Measurements from ENCODE around the gene WNT10A. TPM values are rescaled to one million over a fixed set of nuclear protein-coding genes. Genes with fewer than 3 reads are reported as not detected.
"Not testable (repeated sequence)": the region's sequence is repeated elsewhere in the genome, so short reads cannot be mapped to it uniquely, and the experiment has no call there.

The WNT10A gene
- total RNA-seq, 1 donor from 2014 or later: not detected

- intact Hi-C loops (cut with micrococcal nuclease): no loop called here
- no peak for DNase-seq
- no peak overlapping the region for H3K4me3 ChIP-seq
- no peaks in the 10 kb centered on the region for H3K36me3 ChIP-seq
- no peak for TF ChIP-seq CTCF (IDR thresholded peaks at IDR 0.05; ENCODE audit: borderline replicate concordance)
- no peak overlapping the region for H3K27ac ChIP-seq (replicated peaks)
- peaks cover 86% of the 10 kb centered on the region for H3K27me3 ChIP-seq (ENCODE audit: low read depth)
- H3K4me1 ChIP-seq: no peaks in the 10 kb centered on the region
- no peaks in the 10 kb centered on the region for H3K9me3 ChIP-seq (replicated peaks)
These were observed 44.8 kb downstream of the WNT10A start for GRCh38 chr2:218925434-218925833.

- Histone ChIP-seq H3K4me1 (no peaks in the 10 kb centered on the region), H3K36me3 (no peaks in the 10 kb centered on the region), H3K9me3 (replicated peaks) (no peaks in the 10 kb centered on the region), H3K4me3 (no peak overlapping the region), H3K27ac (replicated peaks) (no peak overlapping the region), H3K27me3 (ENCODE audit: low read depth) (peaks cover 66% of the 10 kb centered on the region)
- intact Hi-C loops (cut with micrococcal nuclease): no loop called here
- TF ChIP-seq CTCF (IDR thresholded peaks at IDR 0.05; ENCODE audit: borderline replicate concordance): no peak
- no peak for DNase-seq
These were observed 46.8 kb downstream of the WNT10A start for GRCh38 chr2:218927422-218927821.

- H3K27ac ChIP-seq (replicated peaks): no peak overlapping the region
- H3K9me3 ChIP-seq (replicated peaks): no peaks in the 10 kb centered on the region
- no peak for DNase-seq
- no peaks in the 10 kb centered on the region for H3K36me3 ChIP-seq
- intact Hi-C loops (cut with micrococcal nuclease): no loop called here
- H3K4me3 ChIP-seq: no peak overlapping the region
- no peaks in the 10 kb centered on the region for H3K4me1 ChIP-seq
- no peak for TF ChIP-seq CTCF (IDR thresholded peaks at IDR 0.05; ENCODE audit: borderline replicate concordance)
- H3K27me3 ChIP-seq (ENCODE audit: low read depth): peaks cover 65% of the 10 kb centered on the region
These were observed 47.2 kb downstream of the WNT10A start for GRCh38 chr2:218927876-218928275.

GRCh38 chr2:218930488-218930887 is 49.8 kb downstream of the WNT10A start:
- H3K27ac ChIP-seq (replicated peaks); H3K36me3 ChIP-seq; intact Hi-C loops (cut with micrococcal nuclease); H3K4me3 ChIP-seq; H3K9me3 ChIP-seq (replicated peaks); H3K4me1 ChIP-seq; DNase-seq: not testable (repeated sequence)
- peaks cover 61% of the 10 kb centered on the region for H3K27me3 ChIP-seq (ENCODE audit: low read depth)

GRCh38 chr2:218931751-218932150 is 51.1 kb downstream of the WNT10A start:
- intact Hi-C loops (cut with micrococcal nuclease); H3K27ac ChIP-seq (replicated peaks); H3K36me3 ChIP-seq; H3K4me3 ChIP-seq; DNase-seq; H3K4me1 ChIP-seq; H3K9me3 ChIP-seq (replicated peaks): not testable (repeated sequence)
- peaks cover 61% of the 10 kb centered on the region for H3K27me3 ChIP-seq (ENCODE audit: low read depth)

Other genes with a start within 250 kb of the WNT10A start
- 19.9 TPM for gene ZNF142, start 221.2 kb upstream of the WNT10A start, total RNA-seq
- gene BCS1L, start 221.2 kb upstream of the WNT10A start, total RNA-seq: 48.6 TPM
- gene RNF25, start 208.8 kb upstream of the WNT10A start, total RNA-seq: 14.7 TPM
- gene STK36, start 208.8 kb upstream of the WNT10A start, total RNA-seq: 7.4 TPM
- gene TTLL4, start 170.0 kb upstream of the WNT10A start, total RNA-seq: 6.2 TPM
- 6.7 TPM for gene CYP27A1, start 98.7 kb upstream of the WNT10A start, total RNA-seq
- gene PRKAG3, start 49.0 kb upstream of the WNT10A start, total RNA-seq: 0.14 TPM
- gene WNT6, start 21.0 kb upstream of the WNT10A start, total RNA-seq: 1.0 TPM
- gene CDK5R2, start 78.8 kb downstream of the WNT10A start, total RNA-seq: not detected
- gene FEV, start 104.3 kb downstream of the WNT10A start, total RNA-seq: not detected
- not detected for gene CRYBA2, start 112.6 kb downstream of the WNT10A start, total RNA-seq
- not detected for gene CFAP65, start 160.7 kb downstream of the WNT10A start, total RNA-seq
- gene IHH, start 180.1 kb downstream of the WNT10A start, total RNA-seq: not detected